Type B pancreatic cell (in vitro differentiated cells): ENCODE measurements around the gene MCC. TPM values are rescaled to one million over a fixed set of nuclear protein-coding genes. Genes with fewer than 3 reads are reported as not detected.

Experiments
- DNase-seq: peaks from one replicate; pipeline ENCODE4 v3.0.0; 2021; ENCODE audit warnings: mixed read lengths; ENCODE audit not compliant: unreplicated experiment; ENCODE audit errors: extremely low spot score
- H3K27ac Mint-ChIP-seq: 2 replicates; pipeline ENCODE4 v1.8.0; 2021; ENCODE audit warnings: mild to moderate bottlenecking, mixed read lengths
- H3K27me3 Mint-ChIP-seq: 2 replicates; pipeline ENCODE4 v1.8.0; 2021; ENCODE audit warnings: mixed read lengths
- H3K36me3 Mint-ChIP-seq: 2 replicates; pipeline ENCODE4 v1.8.0; 2021; ENCODE audit warnings: mixed read lengths
- H3K4me1 Mint-ChIP-seq: one replicate; pipeline ENCODE4 v1.8.0; 2021; ENCODE audit warnings: mixed read lengths; ENCODE audit not compliant: unreplicated experiment
- H3K4me3 Mint-ChIP-seq: 2 replicates; pipeline ENCODE4 v1.8.0; 2021; ENCODE audit warnings: mild to moderate bottlenecking, mixed read lengths
- H3K9me3 Mint-ChIP-seq: 2 replicates; pipeline ENCODE4 v1.8.0; 2021; ENCODE audit warnings: mixed read lengths
- CTCF ChIP-seq: fragments of 200-600 bp; sonication (generic); conservative IDR thresholded peaks from 2 replicates; pipeline ENCODE4 v1.5.0; 2021; ENCODE audit warnings: antibody characterized with exemption, mild to moderate bottlenecking
- total RNA-seq: library from RNA; stranded (reverse); gene quantifications from 2 replicates; pipeline ENCODE4 v1.2.1, GENCODE V29; 2021; ENCODE audit warnings: low replicate concordance

MCC gene
- total RNA-seq, 1 donor from 2014 or later: 24.0 TPM

GRCh38 chr5:113147537-113147936 is 340.7 kb downstream of the MCC start:
- Mint-ChIP-seq H3K27ac (no peak overlapping the region), H3K4me3 (no peak overlapping the region), H3K4me1 (peaks cover 25% of the 10 kb centered on the region), H3K36me3 (peaks cover 4% of the 10 kb centered on the region), H3K27me3 (no peaks in the 10 kb centered on the region), H3K9me3 (no peaks in the 10 kb centered on the region)
- no peak for TF ChIP-seq CTCF
- no peak for DNase-seq

GRCh38 chr5:113147101-113147508 is 341.1 kb downstream of the MCC start:
- peaks cover 22% of the 10 kb centered on the region for H3K4me1 Mint-ChIP-seq

GRCh38 chr5:113145757-113146387 is 342.4 kb downstream of the MCC start:
- Mint-ChIP-seq H3K27ac (no peak overlapping the region), H3K4me1 (peaks cover 22% of the 10 kb centered on the region), H3K27me3 (no peaks in the 10 kb centered on the region), H3K9me3 (no peaks in the 10 kb centered on the region), H3K36me3 (peaks cover 7% of the 10 kb centered on the region), H3K4me3 (no peak overlapping the region)
- no peak for DNase-seq
- TF ChIP-seq CTCF: no peak

More at GRCh38 chr5:113147101-113147508, 341.1 kb downstream of the MCC start:
- Mint-ChIP-seq H3K9me3 (no peaks in the 10 kb centered on the region), H3K36me3 (peaks cover 4% of the 10 kb centered on the region), H3K27me3 (no peaks in the 10 kb centered on the region), H3K27ac (no peak overlapping the region), H3K4me3 (no peak overlapping the region)
- no peak for DNase-seq
- no peak for TF ChIP-seq CTCF

- Mint-ChIP-seq H3K4me1 (peaks cover 8% of the 10 kb centered on the region), H3K4me3 (no peak overlapping the region), H3K27ac (no peak overlapping the region), H3K36me3 (peaks cover 10% of the 10 kb centered on the region), H3K27me3 (no peaks in the 10 kb centered on the region), H3K9me3 (no peaks in the 10 kb centered on the region)
- TF ChIP-seq CTCF: no peak
- no peak for DNase-seq
These were observed 346.1 kb downstream of the MCC start for GRCh38 chr5:113142186-113142585.

- Mint-ChIP-seq H3K4me3 (no peak overlapping the region), H3K27me3 (no peaks in the 10 kb centered on the region), H3K27ac (no peak overlapping the region), H3K9me3 (no peaks in the 10 kb centered on the region), H3K4me1 (peaks cover 3% of the 10 kb centered on the region), H3K36me3 (peaks cover 10% of the 10 kb centered on the region)
- no peak for TF ChIP-seq CTCF
- DNase-seq: no peak
These were observed 347.2 kb downstream of the MCC start for GRCh38 chr5:113140837-113141671.
